Measurements from ENCODE around the gene RIOK1.
"Not testable (repeated sequence)": the region's sequence is repeated elsewhere in the genome, so short reads cannot be mapped to it uniquely, and the experiment has no call there.

RIOK1 gene

GRCh38 chr6:7389451-7390225 is at the start of gene RIOK1, which contains the start of gene CAGE1:
RIOK1 (plus strand) TSS chr6:7389808; CDS start chr6:7390003, 195 bp downstream.
CAGE1 (minus strand) TSS chr6:7389742; CDS start chr6:7387173, 2,569 bp downstream.
- DNase-seq (ENCODE audit: low read depth, low spot score): peak; percentile 78

GRCh38 chr6:7341271-7341670 is 48.3 kb upstream of the RIOK1 start:
- DNase-seq (ENCODE audit: low read depth, low spot score): no peak

- no peak for DNase-seq (ENCODE audit: low read depth, low spot score)
These were observed 47.4 kb upstream of the RIOK1 start for GRCh38 chr6:7341989-7342742.

GRCh38 chr6:7343546-7344475 is 45.8 kb upstream of the RIOK1 start:
- DNase-seq (ENCODE audit: low read depth, low spot score): no peak

- not testable (repeated sequence) for DNase-seq (ENCODE audit: low read depth, low spot score)
These were observed 44.7 kb upstream of the RIOK1 start for GRCh38 chr6:7344773-7345450.

- peak; percentile 33 for DNase-seq (ENCODE audit: low read depth, low spot score)
These were observed 42.0 kb upstream of the RIOK1 start for GRCh38 chr6:7347551-7347997.

GRCh38 chr6:7350591-7350990 is 39.0 kb upstream of the RIOK1 start:
- DNase-seq (ENCODE audit: low read depth, low spot score): not testable (repeated sequence)

- not testable (repeated sequence) for DNase-seq (ENCODE audit: low read depth, low spot score)
These were observed 37.7 kb upstream of the RIOK1 start for GRCh38 chr6:7351916-7352315.

GRCh38 chr6:7367408-7367807 is 22.2 kb upstream of the RIOK1 start:
- DNase-seq (ENCODE audit: low read depth, low spot score): no peak

GRCh38 chr6:7373739-7374138 is 15.9 kb upstream of the RIOK1 start:
- DNase-seq (ENCODE audit: low read depth, low spot score): no peak

- DNase-seq (ENCODE audit: low read depth, low spot score): no peak
These were observed 11.6 kb upstream of the RIOK1 start for GRCh38 chr6:7377961-7378360.

GRCh38 chr6:7378740-7379139 is 10.9 kb upstream of the RIOK1 start:
- DNase-seq (ENCODE audit: low read depth, low spot score): no peak

GRCh38 chr6:7381092-7381491 is 8.5 kb upstream of the RIOK1 start:
- no peak for DNase-seq (ENCODE audit: low read depth, low spot score)

- DNase-seq (ENCODE audit: low read depth, low spot score): no peak
These were observed 502 bp upstream of the RIOK1 start for GRCh38 chr6:7389162-7389450.

- no peak for DNase-seq (ENCODE audit: low read depth, low spot score)
These were observed 744 bp downstream of the RIOK1 start for GRCh38 chr6:7390226-7390878.

- DNase-seq (ENCODE audit: low read depth, low spot score): no peak
These were observed 1.5 kb downstream of the RIOK1 start for GRCh38 chr6:7391151-7391550.

GRCh38 chr6:7392402-7392801 is 2.8 kb downstream of the RIOK1 start:
- no peak for DNase-seq (ENCODE audit: low read depth, low spot score)

GRCh38 chr6:7401075-7401474 is 11.5 kb downstream of the RIOK1 start:
- DNase-seq (ENCODE audit: low read depth, low spot score): no peak

GRCh38 chr6:7402716-7403115 is 13.1 kb downstream of the RIOK1 start:
- no peak for DNase-seq (ENCODE audit: low read depth, low spot score)

- DNase-seq (ENCODE audit: low read depth, low spot score): no peak
These were observed 14.9 kb downstream of the RIOK1 start for GRCh38 chr6:7404546-7404945.

- no peak for DNase-seq (ENCODE audit: low read depth, low spot score)
These were observed 17.1 kb downstream of the RIOK1 start for GRCh38 chr6:7406743-7407142.
